GM12873 (cell line): ENCODE measurements around the gene TMEM41B.

Experiments
- TF ChIP-seq, protein P1 (sequence below): IDR thresholded peaks from 2 replicates; pipeline ENCODE4 v1.5.1; 2012; ENCODE audit warnings: low read depth, mild to moderate bottlenecking, moderate library complexity, low read length, control low read depth; ENCODE audit not compliant: insufficient read depth; ENCODE audit errors: missing control alignments

TMEM41B gene

DNA sequence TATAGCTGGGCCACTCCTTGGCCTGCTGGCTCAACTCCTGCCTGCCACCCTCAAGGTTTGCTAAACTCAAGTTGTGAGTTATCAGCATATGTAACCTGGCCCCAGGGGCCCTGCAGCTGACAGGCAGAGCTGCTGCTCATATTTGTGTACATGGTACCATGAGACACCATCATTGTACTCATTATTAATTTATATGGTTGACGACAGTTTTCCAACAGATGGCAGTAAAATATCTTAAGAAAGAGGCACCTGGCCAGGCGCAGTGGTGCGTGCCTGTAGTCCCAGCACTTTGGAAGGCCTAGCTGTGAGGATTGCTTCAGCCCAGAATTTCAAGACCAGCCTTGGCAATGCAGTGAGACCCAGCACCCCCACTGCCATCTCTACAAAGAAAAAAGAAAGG is 37.8 kb downstream of the TMEM41B start:
- TF ChIP-seq, protein P1, sequence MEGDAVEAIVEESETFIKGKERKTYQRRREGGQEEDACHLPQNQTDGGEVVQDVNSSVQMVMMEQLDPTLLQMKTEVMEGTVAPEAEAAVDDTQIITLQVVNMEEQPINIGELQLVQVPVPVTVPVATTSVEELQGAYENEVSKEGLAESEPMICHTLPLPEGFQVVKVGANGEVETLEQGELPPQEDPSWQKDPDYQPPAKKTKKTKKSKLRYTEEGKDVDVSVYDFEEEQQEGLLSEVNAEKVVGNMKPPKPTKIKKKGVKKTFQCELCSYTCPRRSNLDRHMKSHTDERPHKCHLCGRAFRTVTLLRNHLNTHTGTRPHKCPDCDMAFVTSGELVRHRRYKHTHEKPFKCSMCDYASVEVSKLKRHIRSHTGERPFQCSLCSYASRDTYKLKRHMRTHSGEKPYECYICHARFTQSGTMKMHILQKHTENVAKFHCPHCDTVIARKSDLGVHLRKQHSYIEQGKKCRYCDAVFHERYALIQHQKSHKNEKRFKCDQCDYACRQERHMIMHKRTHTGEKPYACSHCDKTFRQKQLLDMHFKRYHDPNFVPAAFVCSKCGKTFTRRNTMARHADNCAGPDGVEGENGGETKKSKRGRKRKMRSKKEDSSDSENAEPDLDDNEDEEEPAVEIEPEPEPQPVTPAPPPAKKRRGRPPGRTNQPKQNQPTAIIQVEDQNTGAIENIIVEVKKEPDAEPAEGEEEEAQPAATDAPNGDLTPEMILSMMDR, result no peak

DNA sequence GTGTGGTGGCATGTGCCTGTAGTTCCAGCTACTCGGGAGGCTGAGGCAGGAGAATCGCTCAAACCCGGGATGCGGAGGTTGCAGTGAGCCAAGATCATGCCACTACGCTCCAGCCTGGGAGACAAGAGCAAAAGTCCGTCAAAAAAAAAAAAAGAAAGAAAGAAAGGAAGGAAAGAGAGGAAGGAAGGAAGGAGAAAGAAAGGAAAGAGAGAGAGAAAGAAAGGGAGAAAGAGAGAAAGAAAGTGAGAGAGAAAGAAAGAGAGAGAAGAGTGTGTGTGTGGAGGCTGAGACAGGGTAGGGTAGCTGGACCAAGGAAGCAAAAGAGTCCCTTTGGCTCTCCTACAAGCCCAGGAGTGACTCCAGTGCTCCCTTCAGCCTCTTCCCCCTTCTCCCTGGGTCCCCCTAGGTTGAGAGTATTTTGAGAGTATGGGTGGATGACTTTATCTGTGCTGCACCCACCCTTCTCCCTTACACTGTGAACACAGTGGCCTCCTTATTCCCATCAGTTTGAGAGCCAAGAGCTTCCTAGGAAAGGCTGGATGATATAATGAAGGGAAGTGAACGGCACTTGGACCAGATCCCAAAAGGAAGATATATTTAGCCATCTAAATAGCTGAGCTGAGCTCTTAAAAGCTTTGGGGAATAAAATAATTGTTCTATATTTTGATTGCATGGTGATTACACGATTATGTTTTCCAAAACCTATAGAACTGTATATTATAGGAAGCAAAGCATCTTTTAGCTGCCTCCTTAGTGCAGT is 39.7 kb downstream of the TMEM41B start:
- TF ChIP-seq, protein P1, result no peak

DNA sequence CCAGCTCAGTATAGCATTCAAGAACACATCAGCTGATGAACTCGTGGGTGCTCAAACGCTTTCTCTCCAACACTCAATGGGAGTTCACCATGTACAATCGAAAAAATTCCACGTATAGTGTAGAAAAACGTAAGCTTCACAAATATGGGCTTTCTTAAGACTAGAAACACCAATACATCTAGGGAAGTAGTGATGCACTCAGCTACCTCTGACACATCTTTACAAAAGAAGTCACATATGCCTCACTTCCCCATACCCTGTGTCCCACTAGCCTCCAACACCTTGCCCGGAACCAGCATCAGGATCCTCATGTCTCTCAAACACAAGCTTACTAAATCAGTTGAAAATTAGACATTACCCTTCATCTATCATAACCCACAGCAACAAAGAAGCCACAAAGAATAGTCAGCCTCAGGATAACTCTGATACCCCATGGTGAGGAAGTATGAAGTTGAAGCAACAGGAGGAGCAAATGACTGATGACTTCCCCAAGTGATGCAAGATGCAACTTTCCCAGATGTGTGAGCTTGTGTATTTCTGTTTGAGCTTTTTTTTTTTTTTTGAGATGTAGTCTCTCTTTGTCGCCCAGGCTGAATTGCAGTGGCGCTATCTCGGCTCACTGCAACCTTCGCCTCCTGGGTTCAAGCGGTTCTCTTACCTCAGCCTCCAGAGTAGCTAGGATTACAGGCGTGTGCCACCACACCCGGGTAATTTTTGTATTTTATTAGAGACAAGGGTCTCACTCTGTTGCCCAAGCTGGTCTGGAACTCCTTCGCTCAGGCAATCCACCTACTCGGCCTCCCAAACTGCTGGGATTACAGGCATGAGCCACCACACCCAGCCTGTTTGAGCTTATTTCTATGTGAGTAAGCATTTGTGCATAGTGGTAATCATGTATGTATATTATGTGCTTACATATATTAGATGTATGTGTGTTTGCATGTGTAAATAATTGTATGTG is 40.7 kb downstream of the TMEM41B start:
- TF ChIP-seq, protein P1, result no peak

DNA sequence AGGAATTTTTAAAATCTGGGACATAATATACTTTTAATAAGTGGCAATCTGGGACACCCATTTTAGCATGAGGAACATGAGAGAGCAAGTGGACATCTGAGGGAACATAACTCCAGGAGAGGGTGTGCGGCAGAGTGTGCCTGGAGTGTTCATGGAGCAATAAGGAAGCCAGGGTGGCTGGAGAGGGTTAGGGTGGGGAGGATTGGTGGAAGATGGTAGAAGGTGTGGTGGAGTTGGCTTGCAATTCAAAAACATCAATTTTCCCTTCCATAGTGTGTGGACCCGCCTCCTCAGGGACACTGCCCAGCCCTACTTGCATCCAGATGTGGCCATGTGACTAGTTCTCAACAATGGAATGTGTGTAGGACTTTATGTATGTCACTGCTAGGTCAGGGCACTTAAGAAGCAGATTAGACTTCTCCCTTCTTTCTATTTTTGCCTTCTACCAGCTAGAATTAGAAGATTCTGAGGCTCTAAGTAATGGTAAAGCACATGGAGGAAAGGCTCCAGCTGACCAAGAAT is 44.8 kb downstream of the TMEM41B start:
- TF ChIP-seq, protein P1, result no peak

DNA sequence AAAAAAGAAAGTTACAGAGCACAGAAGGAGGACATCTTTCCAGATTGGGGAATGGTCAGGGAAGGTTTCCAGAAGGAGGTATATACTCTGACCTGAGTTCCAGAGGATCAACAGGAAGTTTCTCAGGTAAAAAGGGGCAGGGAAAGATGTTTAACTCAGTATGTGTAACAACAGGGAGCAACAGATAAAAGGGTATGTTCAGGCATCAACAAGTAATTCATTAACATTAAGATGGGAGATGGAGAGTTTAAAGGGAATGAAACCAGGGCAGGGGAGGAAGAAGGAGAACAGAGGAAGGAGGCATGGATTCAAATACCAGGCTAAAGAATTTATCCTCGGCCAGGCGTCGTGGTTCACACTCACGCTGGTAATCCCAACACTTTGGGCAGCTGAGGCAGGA is 46.7 kb downstream of the TMEM41B start:
- TF ChIP-seq, protein P1, result no peak

DNA sequence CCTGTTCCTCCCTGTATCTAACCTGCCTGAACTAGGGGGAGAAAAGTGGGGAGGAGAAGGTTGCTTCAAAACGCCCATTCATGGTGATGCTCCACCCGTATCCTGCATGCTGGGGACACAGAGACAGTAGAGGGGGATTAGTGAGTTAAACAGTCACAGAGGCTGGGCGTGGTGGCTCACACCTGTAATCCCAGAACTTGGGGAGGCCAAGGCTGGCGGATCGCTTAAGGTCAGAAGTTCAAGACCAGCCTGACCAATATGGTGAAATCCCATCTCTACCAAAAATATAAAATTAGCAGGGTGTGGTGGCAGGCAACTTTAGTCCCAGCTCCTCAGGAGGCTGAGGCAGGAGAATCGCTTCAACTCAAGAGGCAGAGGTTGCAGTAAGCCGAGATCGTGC is 47.5 kb downstream of the TMEM41B start:
- TF ChIP-seq, protein P1, result no peak

DNA sequence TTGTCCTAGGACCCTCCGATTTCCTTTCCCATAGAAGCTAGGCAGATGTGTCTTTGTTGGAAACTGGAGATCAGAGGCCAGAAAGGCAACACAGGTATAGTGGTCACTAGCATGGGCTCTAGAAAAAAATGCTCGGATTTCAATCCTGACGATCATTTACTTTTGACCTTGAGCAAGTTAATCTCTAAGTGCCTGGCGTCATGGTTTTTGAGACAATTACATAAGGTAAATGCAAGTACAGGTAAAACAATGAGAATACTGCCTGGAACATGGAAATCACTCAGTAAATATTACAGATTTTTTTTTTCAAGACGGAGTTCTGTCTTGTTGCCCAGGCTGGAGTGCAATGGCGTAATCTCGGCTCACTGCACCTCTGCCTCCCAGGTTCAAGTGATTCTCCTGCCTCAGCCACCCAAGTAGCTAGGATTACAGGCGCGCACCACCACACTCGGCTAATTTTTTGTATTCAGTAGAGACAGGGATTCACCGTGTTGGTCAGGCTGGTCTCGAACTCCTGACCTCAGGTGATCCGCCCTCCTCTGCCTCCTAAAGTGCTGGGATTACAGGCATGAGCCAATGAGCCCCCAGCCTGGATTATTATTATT is 48.2 kb downstream of the TMEM41B start:
- TF ChIP-seq, protein P1, result no peak
